HG02798 (cell line): ENCODE results near the gene GCC2.
"Not testable (repeated sequence)": the region's sequence is repeated elsewhere in the genome, so short reads cannot be mapped to it uniquely, and the experiment has no call there.

Experiments
- ATAC-seq: cut with Tn5 transposase; IDR thresholded peaks from one replicate; pipeline ENCODE4 v1.9.1; 2021; ENCODE audit warnings: mild to moderate bottlenecking; ENCODE audit not compliant: unreplicated experiment, poor library complexity

The GCC2 gene

DNA sequence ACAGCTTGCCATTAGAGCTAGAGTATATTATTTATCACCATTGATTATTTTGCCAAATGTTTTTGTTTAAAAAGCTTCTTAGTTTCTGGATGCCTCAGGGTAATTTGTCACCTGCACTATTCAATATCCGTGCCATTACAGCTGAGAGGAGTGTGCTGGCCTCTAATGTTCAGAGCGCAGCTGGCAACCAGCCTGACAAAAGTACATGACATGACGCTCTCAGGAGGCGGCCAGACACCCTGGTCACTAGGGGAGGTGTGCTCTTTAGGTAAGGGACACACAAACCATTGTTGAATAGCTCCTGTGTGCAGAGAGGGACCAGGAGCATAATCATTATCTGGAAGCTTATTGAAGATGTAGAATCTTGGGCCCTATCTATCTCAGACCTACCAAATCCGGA is 105.5 kb downstream of the GCC2 start:
- no peak for ATAC-seq

- ATAC-seq, result no peak
Measured at GRCh38 chr2:108555572-108555971, 106.6 kb downstream of the GCC2 start.

DNA sequence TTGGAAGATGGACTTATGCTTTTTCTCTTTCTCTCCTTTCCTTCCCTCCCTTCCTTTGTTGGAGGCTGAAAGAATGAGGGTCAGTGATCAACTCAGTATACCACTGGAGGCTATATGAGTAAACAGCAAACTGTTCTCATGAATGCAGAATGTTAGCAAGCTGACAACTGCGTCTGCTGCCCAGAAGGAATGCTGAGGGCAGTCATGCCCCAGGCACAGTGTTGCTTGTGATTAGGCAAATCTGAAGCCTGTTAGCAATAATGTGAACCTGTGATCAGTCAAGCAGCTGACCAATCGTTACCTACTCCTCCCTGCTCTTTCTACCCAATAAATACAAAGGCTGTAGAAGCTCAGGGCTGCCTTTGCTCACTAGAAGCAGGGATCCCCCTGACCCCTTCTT is 107.6 kb downstream of the GCC2 start:
- ATAC-seq, result not testable (repeated sequence)
